Measurements from ENCODE around the gene LEMD2. TPM values are rescaled to one million over a fixed set of nuclear protein-coding genes. Genes with fewer than 3 reads are reported as not detected.
A peak's percentile ranks its signal among the peaks of the same experiment; 100 is the strongest.

LEMD2 gene
- total and polyA plus RNA-seq, 9 of the 15 experiments (the other 6 are each of a cell fraction or from before 2014, with no cell fraction given): 0.32 to 46.3 (median 30.8) TPM

GRCh38 chr6:33740204-33740608, 48.7 kb downstream of the LEMD2 start (continued):
- TF ChIP-seq BRD4 (IDR thresholded peaks at IDR 0.05) (no peak), GABPA (tag; conservative IDR thresholded peaks at IDR 0.05; ENCODE audit: low read depth) (peak; percentile 69), ZNF121 (CRISPR knock-in tag; conservative IDR thresholded peaks at IDR 0.05) (no peak)

- no peaks in the 10 kb centered on the region for H3K9me3 ChIP-seq (replicated peaks; ENCODE audit: control insufficient read depth, insufficient read depth, low read depth, low read length)
- intact Hi-C loops (cut with micrococcal nuclease) (no loop called here), in situ Hi-C loops (cut with MboI) (no loop called here)
- no peak overlapping the region for H3K9ac ChIP-seq (ENCODE audit: insufficient read depth in 1 of 2, low read depth in 2 of 2, low read length in 2 of 2)
- peaks cover 25 to 64% of the 10 kb centered on the region in 2 experiments; a peak in 4 of 5 replicates for H3K27me3 ChIP-seq (ENCODE audit: control insufficient read depth in 2 of 2, insufficient read depth in 2 of 2, low read length in 2 of 2)
- ChIA-PET POLR2A (no interaction called here), CTCF (ENCODE audit: low intra/inter-chr PET ratio) (no interaction called here)
- no peak overlapping the region for H3K4me3 ChIP-seq
- no peak overlapping the region for H3K4me2 ChIP-seq (ENCODE audit: insufficient read depth, low read length)
- ATAC-seq (peak; percentile 16; the same call in 2 of the 3 replicates), DNase-seq (ENCODE audit: extremely low read depth in 1 of 4, low spot score in 3 of 4) (no peak), FAIRE-seq (no peak)
- H3K79me2 ChIP-seq (ENCODE audit: control insufficient read depth, insufficient read depth, low read length): no peaks in the 10 kb centered on the region
- H3K36me3 ChIP-seq (ENCODE audit: control insufficient read depth, insufficient read depth, low read length): no peaks in the 10 kb centered on the region
- no TSS peak for BruUV-seq (replicated peaks)
- peaks cover 8 to 9% of the 10 kb centered on the region in 2 experiments; a peak in 2 of 5 replicates for H3K4me1 ChIP-seq (replicated peaks in 1 of 2; ENCODE audit: control insufficient read depth in 2 of 2, insufficient read depth in 2 of 2, low read length in 2 of 2)
- H2AFZ ChIP-seq (ENCODE audit: low read depth, low read length): no peak overlapping the region
- TF ChIP-seq ZKSCAN8 (CRISPR knock-in tag; IDR thresholded peaks at IDR 0.05) (no peak), NFXL1 (CRISPR knock-in tag; IDR thresholded peaks at IDR 0.05) (no peak), U2AF1 (optimal IDR thresholded peaks at IDR 0.05; ENCODE audit: low read depth, low read length) (no peak), TAF1 (IDR thresholded peaks at IDR 0.05; ENCODE audit: control insufficient read depth, extremely low read depth, insufficient read depth, low read length, severe bottlenecking) (no peak), SMARCC2 (IDR thresholded peaks at IDR 0.05; ENCODE audit: low read depth) (no peak)
- H4K20me1 ChIP-seq (replicated peaks; ENCODE audit: control insufficient read depth, insufficient read depth, low read length): peaks cover 5% of the 10 kb centered on the region
- peaks cover 2% of the 10 kb centered on the region for H3K9me1 ChIP-seq (ENCODE audit: control insufficient read depth, insufficient read depth, low read length)
- 20% methylated on average over 5 of the region's 5 CpGs for WGBS (ENCODE audit: insufficient coverage, low coverage, missing lambda C conversion rate)
- H3K27ac ChIP-seq (ENCODE audit: extremely low read depth, low read depth, low read length): no peak overlapping the region
These were observed 49.4 kb downstream of the LEMD2 start for GRCh38 chr6:33739571-33739970.

All from K562 (cell line).